Coronary artery (tissue), 2 donors: ENCODE data around the gene KRT71.
A peak's percentile ranks its signal among the peaks of the same experiment; 100 is the strongest.

Source experiments
- DNase-seq: peaks from one replicate; pipeline ENCODE4 v3.0.0-alpha.2; 2017; ENCODE audit warnings: low spot score
- H3K27ac ChIP-seq, 2 donors: fragments of 200-600 bp; sonication (generic); one replicate each; pipeline ENCODE4 v1.5.1; 2016 to 2019
- H3K4me3 ChIP-seq: fragments of 200-600 bp; sonication (generic); 2 replicates; pipeline ENCODE4 v1.5.1; 2016; ENCODE audit warnings: mild to moderate bottlenecking, moderate library complexity
- CTCF ChIP-seq: fragments of 200-600 bp; sonication (generic); IDR thresholded peaks from one replicate; pipeline ENCODE4 v1.5.1; 2019; ENCODE audit warnings: antibody characterized with exemption

Gene KRT71

DNA sequence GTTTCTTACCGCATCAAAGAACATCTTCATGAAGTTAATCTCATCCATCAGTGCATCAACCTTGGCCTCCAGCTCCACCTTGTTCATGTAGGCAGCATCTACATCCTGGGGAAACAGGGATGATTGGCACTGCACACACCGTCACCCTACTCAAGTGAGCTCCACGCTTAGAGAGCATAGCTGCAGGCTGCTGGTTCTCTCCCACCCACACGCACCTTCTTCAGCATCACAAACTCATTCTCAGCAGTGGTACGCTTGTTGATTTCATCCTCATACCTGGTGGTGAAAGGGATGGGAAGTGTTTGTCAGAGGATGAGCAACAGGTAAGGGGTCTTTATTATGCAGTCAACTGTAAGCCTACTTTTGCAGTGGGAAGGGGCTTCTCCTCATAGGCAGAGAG is 35.1 kb downstream of the KRT71 start:
- DNase-seq: no peak
- no peak overlapping the region for H3K27ac ChIP-seq
- no peak overlapping the region for H3K4me3 ChIP-seq
- no peak for TF ChIP-seq CTCF

DNA sequence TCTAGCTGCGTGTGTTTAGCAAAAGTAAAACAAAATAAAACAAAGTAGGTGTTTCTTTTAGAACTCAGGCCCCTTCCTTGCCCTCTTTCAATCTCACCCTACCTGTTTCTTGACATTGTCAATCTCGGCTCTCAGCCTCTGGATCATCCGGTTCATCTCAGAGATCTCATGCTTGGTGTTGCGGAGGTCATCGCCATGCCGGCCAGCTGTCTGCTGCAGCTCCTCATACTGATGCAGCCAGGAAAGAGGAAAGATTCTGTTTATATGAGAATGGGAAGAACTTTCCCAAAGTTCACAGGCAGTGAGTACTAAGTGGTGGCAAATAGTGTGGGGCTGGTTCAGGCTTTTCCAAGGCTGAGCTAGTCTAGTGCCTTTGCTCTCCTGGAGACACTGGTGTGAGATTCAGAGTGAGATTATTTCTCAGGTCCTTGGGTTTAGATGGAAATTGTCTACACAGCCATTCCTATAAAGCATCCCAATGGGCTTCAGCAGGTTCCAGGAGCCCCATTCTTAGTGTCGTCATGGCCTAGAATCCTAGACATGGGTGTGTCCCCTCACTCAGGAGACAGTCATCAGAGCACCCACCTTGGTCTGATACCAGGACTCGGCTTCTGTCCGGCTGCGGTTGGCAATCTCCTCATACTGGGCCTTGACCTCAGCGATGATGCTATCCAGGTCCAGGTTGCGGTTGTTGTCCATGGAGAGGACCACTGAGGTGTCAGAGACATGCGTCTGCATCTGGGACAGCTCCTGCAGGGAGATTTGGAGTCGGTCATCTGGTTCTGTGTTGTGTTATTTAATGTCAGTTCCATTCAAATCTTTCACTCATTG is 35.7 kb downstream of the KRT71 start:
- no peak overlapping the region for H3K27ac ChIP-seq
- no peak for TF ChIP-seq CTCF
- peak; percentile 46 for DNase-seq
- H3K4me3 ChIP-seq: no peak overlapping the region

- H3K4me3 ChIP-seq: no peak overlapping the region
- no peak for TF ChIP-seq CTCF
- peak; percentile 47 for DNase-seq
- peak overlapping the region in 1 of 2 donors; percentile 6 for H3K27ac ChIP-seq
Observed at GRCh38 chr12:52515927-52516831, 36.8 kb downstream of the KRT71 start.

GRCh38 chr12:52515319-52515646 is 37.7 kb downstream of the KRT71 start:
- DNase-seq: no peak
- H3K4me3 ChIP-seq: no peak overlapping the region
- TF ChIP-seq CTCF: no peak
- H3K27ac ChIP-seq: no peak overlapping the region

DNA sequence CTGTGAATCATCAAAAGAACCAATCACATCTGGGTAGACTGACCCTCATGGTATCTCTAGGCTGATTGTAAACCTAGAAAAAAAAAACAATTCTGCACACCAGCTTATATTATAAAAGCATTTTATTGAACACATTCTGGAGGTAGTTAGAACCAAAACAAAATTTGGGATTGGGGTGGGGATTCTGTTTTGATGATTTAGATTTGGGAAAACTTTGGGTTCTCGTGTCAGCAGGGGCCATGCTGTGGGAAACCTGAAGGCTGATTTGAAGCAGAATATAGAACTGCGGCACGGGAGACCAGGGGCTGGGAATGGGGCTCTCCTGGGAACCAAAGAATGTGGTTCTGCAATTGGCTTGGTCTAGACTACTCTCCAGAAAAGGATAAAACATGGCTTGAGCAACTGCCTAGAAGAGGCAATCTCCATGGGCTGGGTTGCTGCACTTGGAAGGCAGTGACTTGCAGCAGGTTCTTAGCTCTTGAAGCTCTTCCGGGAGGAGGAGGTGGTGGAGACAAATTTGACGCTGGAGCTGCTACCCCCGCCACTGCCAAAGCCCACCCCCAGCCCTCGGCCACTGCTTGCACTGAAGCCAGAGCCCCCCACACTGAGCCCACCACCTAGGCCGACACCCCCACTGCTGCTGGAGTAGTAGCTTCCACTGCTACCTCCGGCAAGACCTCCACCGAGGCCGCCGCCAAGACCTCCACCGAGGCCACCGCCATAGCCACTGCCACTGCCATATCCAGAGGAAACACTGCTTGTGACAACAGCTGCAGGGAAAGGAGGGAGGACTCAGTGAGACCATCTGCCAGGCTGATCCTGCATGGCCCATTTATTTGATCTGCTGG is 38.2 kb downstream of the KRT71 start:
- H3K27ac ChIP-seq: no peak overlapping the region
- H3K4me3 ChIP-seq: no peak overlapping the region

More for the DNA sequence above, 38.2 kb downstream of the KRT71 start:
- peak; percentile 62 for DNase-seq
- TF ChIP-seq CTCF: no peak
